Thoracic aorta (tissue), 2 donors: ENCODE measurements around the gene FGD2. TPM values are rescaled to one million over a fixed set of nuclear protein-coding genes. Genes with fewer than 3 reads are reported as not detected.

ENCODE experiments used
- ATAC-seq: fragments of 150-250 bp; one replicate; pipeline ENCODE4 v1.8.0; 2017; ENCODE audit warnings: low read depth; ENCODE audit not compliant: insufficient number of reproducible peaks, low FRiP score
- DNase-seq: peaks from one replicate; pipeline ENCODE4 v3.0.0-alpha.2; 2020; ENCODE audit warnings: low spot score
- H3K27ac ChIP-seq, 2 donors: fragments of 200-600 bp; sonication (generic); 1 replicate in 1 of 2; 2 replicates in 1 of 2; pipeline ENCODE4 v1.5.1; 2016; ENCODE audit warnings: mild to moderate bottlenecking in 2 of 2, moderate library complexity in 2 of 2
- H3K27me3 ChIP-seq: fragments of 200-600 bp; sonication (generic); replicated peaks from 2 replicates; pipeline ENCODE4 v1.6.0; 2016; ENCODE audit warnings: mild to moderate bottlenecking; ENCODE audit not compliant: insufficient read depth
- H3K36me3 ChIP-seq: fragments of 200-600 bp; sonication (generic); one replicate; pipeline ENCODE4 v1.5.1; 2016
- H3K4me1 ChIP-seq, 2 donors: fragments of 200-600 bp; sonication (generic); 1 replicate in 1 of 2; 2 replicates in 1 of 2; pipeline versions ENCODE4 v1.5.1 to v1.6.0; 2016; ENCODE audit warnings: low read depth in 2 of 2, mild to moderate bottlenecking in 1 of 2; ENCODE audit not compliant: control insufficient read depth in 1 of 2
- H3K4me3 ChIP-seq: fragments of 200-600 bp; sonication (generic); 2 replicates; pipeline ENCODE4 v1.5.1; 2016; ENCODE audit warnings: mild to moderate bottlenecking
- H3K9me3 ChIP-seq: fragments of 200-600 bp; sonication (generic); 2 replicates; pipeline ENCODE4 v1.5.1; 2016
- total RNA-seq, 2 donors: library from RNA; depleted of rRNA; stranded (reverse); fragments of >200 nt; gene quantifications; one replicate each; pipeline versions ENCODE4 v1.1.0 to v1.2.3, GENCODE V29; 2016
- TF ChIP-seq, protein P1 (sequence below): fragments of 200-600 bp; sonication (generic); IDR thresholded peaks from one replicate; pipeline ENCODE4 v1.5.1; 2019; ENCODE audit warnings: antibody characterized with exemption

The FGD2 gene
- total RNA-seq, 2 donors from 2014 or later: 27.5 to 52.5 TPM

DNA sequence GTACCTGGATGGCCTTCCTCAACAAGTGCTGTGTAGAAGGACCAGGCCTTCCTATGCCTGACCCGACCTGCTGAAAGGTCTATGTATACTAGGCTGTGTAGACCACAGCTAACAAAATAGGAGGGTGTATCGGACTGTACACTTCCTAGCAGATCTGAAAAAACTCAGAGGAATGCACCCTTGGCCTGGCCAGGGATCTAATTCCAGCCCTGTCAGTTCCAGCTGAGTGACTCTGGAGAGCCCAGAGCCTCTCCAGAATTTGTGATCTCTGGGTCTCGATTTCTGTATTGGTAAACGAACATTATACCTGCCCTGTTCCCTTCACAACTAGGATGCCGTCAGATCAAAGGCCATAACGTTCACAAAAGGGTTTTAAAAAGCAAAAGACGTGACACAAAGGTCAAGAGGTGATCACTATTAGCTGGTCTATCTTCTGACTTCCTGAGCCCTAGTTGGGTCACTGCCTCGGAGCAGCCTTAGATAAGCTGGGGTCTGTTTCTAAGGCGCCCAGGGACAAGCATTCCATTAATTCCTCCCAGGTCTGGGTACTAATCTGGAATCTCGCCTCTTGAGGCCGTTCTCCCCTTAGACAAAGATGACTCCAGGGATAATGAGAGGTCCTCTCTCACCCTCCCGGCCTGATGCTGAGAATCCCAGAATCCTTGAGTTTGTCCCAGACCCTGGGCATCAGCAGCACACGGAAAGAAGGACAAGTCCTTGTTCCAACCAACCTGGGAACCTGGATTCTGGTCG lies 33.4 kb upstream of the FGD2 start:
- H3K27ac ChIP-seq: no peak overlapping the region
- TF ChIP-seq, protein P1, sequence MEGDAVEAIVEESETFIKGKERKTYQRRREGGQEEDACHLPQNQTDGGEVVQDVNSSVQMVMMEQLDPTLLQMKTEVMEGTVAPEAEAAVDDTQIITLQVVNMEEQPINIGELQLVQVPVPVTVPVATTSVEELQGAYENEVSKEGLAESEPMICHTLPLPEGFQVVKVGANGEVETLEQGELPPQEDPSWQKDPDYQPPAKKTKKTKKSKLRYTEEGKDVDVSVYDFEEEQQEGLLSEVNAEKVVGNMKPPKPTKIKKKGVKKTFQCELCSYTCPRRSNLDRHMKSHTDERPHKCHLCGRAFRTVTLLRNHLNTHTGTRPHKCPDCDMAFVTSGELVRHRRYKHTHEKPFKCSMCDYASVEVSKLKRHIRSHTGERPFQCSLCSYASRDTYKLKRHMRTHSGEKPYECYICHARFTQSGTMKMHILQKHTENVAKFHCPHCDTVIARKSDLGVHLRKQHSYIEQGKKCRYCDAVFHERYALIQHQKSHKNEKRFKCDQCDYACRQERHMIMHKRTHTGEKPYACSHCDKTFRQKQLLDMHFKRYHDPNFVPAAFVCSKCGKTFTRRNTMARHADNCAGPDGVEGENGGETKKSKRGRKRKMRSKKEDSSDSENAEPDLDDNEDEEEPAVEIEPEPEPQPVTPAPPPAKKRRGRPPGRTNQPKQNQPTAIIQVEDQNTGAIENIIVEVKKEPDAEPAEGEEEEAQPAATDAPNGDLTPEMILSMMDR: no peak
- DNase-seq (no peak), ATAC-seq (no peak)
- H3K4me3 ChIP-seq: no peak overlapping the region
- no peaks in the 10 kb centered on the region for H3K4me1 ChIP-seq
- peaks cover 92% of the 10 kb centered on the region for H3K36me3 ChIP-seq
- H3K27me3 ChIP-seq: no peaks in the 10 kb centered on the region
- H3K9me3 ChIP-seq: no peaks in the 10 kb centered on the region

DNA sequence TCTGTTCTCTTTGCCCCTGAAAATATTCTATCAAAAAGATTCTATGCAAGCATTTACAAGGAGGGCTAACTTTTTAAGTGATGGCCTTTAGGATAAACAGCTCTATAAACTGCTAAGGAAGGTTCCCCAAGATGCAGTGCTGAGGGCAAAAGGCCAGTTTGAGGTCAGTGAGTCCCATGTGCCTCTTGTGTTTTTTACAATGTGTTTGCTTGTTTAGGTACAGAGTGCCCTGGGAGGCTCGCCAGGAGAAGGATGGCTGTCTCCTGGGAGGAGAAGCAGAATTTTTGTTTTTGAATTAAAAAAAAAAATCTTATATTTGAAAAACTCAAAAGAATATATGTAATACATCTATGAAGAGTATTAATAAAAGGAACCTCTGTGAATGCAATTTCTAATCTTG lies 32.3 kb upstream of the FGD2 start:
- TF ChIP-seq, protein P1: no peak
- Histone ChIP-seq H3K27ac (no peak overlapping the region), H3K4me3 (no peak overlapping the region), H3K4me1 (no peaks in the 10 kb centered on the region), H3K27me3 (no peaks in the 10 kb centered on the region), H3K36me3 (peaks cover 95% of the 10 kb centered on the region), H3K9me3 (no peaks in the 10 kb centered on the region)
- DNase-seq (no peak), ATAC-seq (no peak)

DNA sequence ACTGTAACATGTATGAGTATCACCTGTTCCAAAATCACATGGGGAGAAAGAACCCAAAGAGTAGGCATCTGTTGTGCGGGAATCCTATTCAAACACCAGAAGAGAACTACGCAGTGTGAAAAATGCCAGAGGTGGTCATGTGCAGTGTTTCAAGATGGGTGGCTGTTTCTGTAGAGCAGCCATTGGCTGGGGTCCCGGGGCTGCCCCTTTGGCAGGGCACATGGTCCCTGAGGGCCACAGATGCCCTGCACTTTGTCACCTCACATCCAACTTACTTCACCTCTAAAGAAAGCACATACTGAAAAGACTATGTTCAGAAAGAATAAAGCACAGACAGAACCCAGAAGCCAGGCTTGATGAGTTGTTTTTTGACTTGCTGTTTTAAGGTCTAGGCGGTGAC lies 31.8 kb upstream of the FGD2 start:
- TF ChIP-seq, protein P1: no peak
- Histone ChIP-seq H3K27ac (no peak overlapping the region), H3K4me3 (no peak overlapping the region), H3K4me1 (no peaks in the 10 kb centered on the region), H3K9me3 (no peaks in the 10 kb centered on the region), H3K27me3 (no peaks in the 10 kb centered on the region), H3K36me3 (peaks cover 93% of the 10 kb centered on the region)
- no peak for DNase-seq
- no peak for ATAC-seq

DNA sequence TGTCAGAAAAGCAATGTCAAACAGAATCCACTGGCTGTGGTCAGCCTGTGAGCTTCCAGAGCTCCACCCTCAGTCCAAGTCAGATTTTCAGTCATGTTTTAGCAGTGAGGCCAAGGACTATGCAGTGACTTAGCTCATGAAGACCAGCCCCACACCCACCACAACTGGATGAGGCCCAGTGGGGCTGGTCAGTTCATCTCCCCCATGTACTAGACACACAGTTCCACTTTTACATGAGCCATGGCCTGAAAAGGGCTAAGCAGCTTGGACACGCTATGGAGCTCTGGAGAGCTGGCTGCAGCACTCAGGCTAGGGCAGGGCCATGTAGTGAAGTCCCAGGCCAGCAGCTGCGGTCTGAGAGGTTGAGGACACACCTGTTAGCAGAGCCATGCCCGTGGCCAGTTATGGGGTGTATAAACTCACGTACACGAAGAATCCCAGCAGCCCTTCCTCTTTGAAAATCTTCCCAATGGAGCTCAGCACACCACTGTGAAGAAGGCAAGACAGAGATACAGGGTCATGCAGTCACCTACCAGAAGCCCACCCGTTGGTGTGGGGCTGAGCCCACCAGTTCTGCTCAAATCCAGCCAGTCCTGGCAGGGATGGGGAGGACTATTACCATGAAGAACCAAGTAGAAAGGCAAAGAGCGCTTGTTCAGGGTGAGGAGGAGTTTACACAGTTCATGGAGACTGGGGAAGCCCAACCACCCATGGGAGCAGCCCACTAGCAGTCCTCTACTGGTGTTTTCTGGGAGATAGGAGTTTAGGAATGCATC lies 30.0 kb upstream of the FGD2 start:
- H3K27me3 ChIP-seq: no peaks in the 10 kb centered on the region
- peaks cover 0 to 3% of the 10 kb centered on the region in 2 donors for H3K4me1 ChIP-seq
- no peak for DNase-seq
- no peak overlapping the region for H3K27ac ChIP-seq
- H3K4me3 ChIP-seq: no peak overlapping the region
- TF ChIP-seq, protein P1: no peak
- peaks cover 78% of the 10 kb centered on the region for H3K36me3 ChIP-seq
- H3K9me3 ChIP-seq: no peaks in the 10 kb centered on the region
- no peak for ATAC-seq

DNA sequence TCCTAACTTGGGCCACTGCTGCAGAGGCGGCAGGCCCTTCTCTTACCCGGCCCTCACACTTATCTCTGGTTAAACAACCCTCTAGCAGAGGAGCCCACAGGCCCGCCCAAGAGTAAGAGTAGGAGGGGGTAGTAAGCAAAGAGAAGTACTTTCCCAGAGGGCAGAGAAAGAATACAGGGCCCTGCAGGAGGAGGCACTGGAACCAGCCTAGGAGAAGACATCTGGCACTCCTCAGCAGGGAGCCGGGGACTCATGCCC lies 29.5 kb upstream of the FGD2 start:
- Histone ChIP-seq H3K27ac (no peak overlapping the region), H3K27me3 (no peaks in the 10 kb centered on the region), H3K36me3 (peaks cover 77% of the 10 kb centered on the region), H3K4me3 (no peak overlapping the region), H3K4me1 (peaks cover 0 to 3% of the 10 kb centered on the region in 2 donors), H3K9me3 (no peaks in the 10 kb centered on the region)
- DNase-seq: no peak
- TF ChIP-seq, protein P1: no peak
- no peak for ATAC-seq
